ENCODE data around the gene ATP1A3. TPM values are rescaled to one million over a fixed set of nuclear protein-coding genes. Genes with fewer than 3 reads are reported as not detected.
A peak's percentile ranks its signal among the peaks of the same experiment; 100 is the strongest.
"Not testable (repeated sequence)": the region's sequence is repeated elsewhere in the genome, so short reads cannot be mapped to it uniquely, and the experiment has no call there.

Gene ATP1A3
- total and polyA plus RNA-seq, 4 experiments from 2014 or later = 0.89 to 3.5 (median 1.8) TPM

DNA sequence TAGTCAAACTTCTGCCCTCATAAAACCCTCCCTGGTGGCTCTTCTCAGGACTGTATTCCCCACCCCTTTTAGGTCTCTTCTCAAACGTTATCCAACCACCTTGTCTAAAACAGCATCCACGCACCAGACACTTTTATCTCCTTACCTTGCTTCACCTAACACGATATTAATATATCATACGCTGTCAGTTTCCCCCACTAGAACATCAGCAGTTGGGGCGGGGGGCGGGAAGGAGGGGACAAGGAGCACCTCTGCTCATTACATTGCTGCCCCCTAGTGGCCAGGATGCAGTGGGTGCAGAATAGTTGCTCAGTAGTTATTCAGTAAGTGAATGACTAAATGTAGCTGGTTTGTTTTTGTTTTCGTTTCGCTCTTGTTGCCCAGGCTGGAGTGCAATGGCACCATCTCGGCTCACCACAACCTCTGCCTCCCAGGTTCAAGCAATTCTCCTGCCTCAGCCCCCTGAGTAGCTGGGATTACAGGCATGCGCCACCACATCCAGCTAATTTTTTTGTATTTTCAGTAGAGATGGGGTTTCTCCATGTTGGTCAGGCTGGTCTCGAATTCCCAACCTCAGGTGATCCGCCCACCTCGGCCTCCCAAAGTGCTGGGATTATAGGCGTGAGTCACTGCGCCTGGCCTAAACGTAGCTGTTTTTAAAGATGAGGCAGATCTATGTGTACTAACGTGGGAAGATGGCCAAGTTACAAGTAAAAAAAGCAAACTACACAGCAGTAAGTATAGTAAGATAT is 40.8 kb upstream of the ATP1A3 start:
- POLR2A ChIA-PET (ENCODE audit: partially characterized antibody) = interaction anchor here (1.0 kb wide), 1 partner anchor 175 kb away, joined by 3 read pairs; no protein-coding TSS in a partner anchor

DNA sequence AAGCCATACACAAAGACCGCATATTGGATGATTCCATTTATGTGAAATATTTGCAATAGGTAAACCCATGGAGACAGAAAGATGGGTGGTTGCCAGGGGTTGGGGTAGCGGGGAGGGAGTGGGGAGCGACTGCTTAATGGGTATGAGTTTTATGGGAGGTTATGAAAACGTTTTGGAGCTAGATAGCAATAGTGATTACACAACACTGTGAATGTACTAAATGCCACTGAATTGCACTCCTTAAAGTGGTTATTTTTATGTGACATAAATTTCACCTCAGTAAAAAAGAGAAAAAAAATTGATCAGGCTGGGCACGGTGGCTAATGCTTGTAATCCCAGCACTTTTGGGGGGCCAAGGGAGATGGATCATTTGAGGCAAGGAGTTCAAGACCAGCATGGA is 39.4 kb upstream of the ATP1A3 start:
- Histone ChIP-seq H3K9me3 (ENCODE audit: control insufficient read depth in 1 of 2, low read length in 2 of 2) (no peaks in the 10 kb centered on the region), H3K4me3 (ENCODE audit: low read length in 2 of 2) (no peak overlapping the region), H3K36me3 (ENCODE audit: insufficient read depth, low read length) (no peaks in the 10 kb centered on the region), H3K27me3 (ENCODE audit: insufficient read depth, low read length) (no peaks in the 10 kb centered on the region), H3K27ac (ENCODE audit: low read depth, low read length) (no peak overlapping the region), H3K4me1 (ENCODE audit: insufficient read depth, low read length) (no peaks in the 10 kb centered on the region)
- H3K27me3 Mint-ChIP-seq = peaks cover 8 to 12% of the 10 kb centered on the region in 2 donors
- intact Hi-C loops (cut with micrococcal nuclease) = no loop called here
- H3K4me3 Mint-ChIP-seq = no peak overlapping the region
- DNase-seq = no peak
- ChIA-PET POLR2A (ENCODE audit: partially characterized antibody) (no interaction called here), CTCF (ENCODE audit: partially characterized antibody) (no interaction called here)
- H3K4me1 Mint-ChIP-seq = peaks cover 0 to 4% (median 2%) of the 10 kb centered on the region in 4 donors
- no peak overlapping the region for H3K27ac Mint-ChIP-seq
- no peaks in the 10 kb centered on the region for H3K36me3 Mint-ChIP-seq
- no peaks in the 10 kb centered on the region for H3K9me3 Mint-ChIP-seq

More for the DNA sequence above, 40.8 kb upstream of the ATP1A3 start:
- H3K9me3 Mint-ChIP-seq; H3K27me3 ChIP-seq (ENCODE audit: insufficient read depth, low read length); H3K27me3 Mint-ChIP-seq; H3K4me3 ChIP-seq (ENCODE audit: low read length in 2 of 2); H3K27ac ChIP-seq (ENCODE audit: low read depth, low read length); H3K4me1 Mint-ChIP-seq; H3K36me3 Mint-ChIP-seq; H3K9me3 ChIP-seq (ENCODE audit: control insufficient read depth in 1 of 2, low read length in 2 of 2); H3K4me1 ChIP-seq (ENCODE audit: insufficient read depth, low read length); H3K36me3 ChIP-seq (ENCODE audit: insufficient read depth, low read length): not testable (repeated sequence)
- H3K4me3 Mint-ChIP-seq = peak overlapping the region in 2 of 8 donors; percentile 17 to 59
- intact Hi-C loops (cut with micrococcal nuclease) = loop anchor here (1.0 to 2.0 kb wide), 2 partner anchors 76 to 176 kb away; partner anchors contain the start of gene RABAC1
- CTCF ChIA-PET (ENCODE audit: partially characterized antibody) = interaction anchor here (0.6 to 2.0 kb wide), 11 partner anchors 8 to 270 kb away, joined by 3 to 18 read pairs (median 4); partner anchors contain the start of gene RPS19
- peak overlapping the region in 1 of 7 donors; percentile 48 for H3K27ac Mint-ChIP-seq
- peak; percentile 57 to 63 (median 59) for DNase-seq

DNA sequence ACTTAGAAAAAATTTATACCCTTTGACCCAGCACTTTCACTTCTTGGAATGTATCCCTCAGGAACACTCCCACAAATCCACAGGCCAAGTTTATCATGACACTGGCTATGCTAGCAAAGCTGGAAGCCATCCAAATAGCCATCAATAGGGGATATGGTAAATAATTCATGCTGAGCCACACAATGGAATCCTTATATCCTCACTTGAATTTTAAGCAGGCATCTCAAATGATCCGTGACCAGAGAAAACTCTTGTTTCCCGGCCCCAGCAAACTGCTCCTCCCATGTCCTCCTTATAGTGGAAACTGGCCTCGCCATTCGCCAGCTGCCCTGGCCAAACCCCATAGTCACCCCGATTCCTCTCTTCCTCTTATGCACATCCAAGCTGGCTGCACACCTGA is 38.4 kb upstream of the ATP1A3 start:
- Mint-ChIP-seq H3K36me3 (no peaks in the 10 kb centered on the region), H3K9me3 (no peaks in the 10 kb centered on the region), H3K27ac (no peak overlapping the region), H3K4me1 (peaks cover 0 to 4% (median 2%) of the 10 kb centered on the region in 4 donors), H3K4me3 (no peak overlapping the region), H3K27me3 (peaks cover 8 to 12% of the 10 kb centered on the region in 2 donors)
- no peak overlapping the region for H3K4me3 ChIP-seq (ENCODE audit: low read length in 2 of 2)
- H3K9me3 ChIP-seq (ENCODE audit: control insufficient read depth in 1 of 2, low read length in 2 of 2) = no peaks in the 10 kb centered on the region
- H3K36me3 ChIP-seq (ENCODE audit: insufficient read depth, low read length) = no peaks in the 10 kb centered on the region
- no peak for DNase-seq
- H3K4me1 ChIP-seq (ENCODE audit: insufficient read depth, low read length) = no peaks in the 10 kb centered on the region
- H3K27ac ChIP-seq (ENCODE audit: low read depth, low read length) = no peak overlapping the region
- no peaks in the 10 kb centered on the region for H3K27me3 ChIP-seq (ENCODE audit: insufficient read depth, low read length)
- intact Hi-C loops (cut with micrococcal nuclease) = no loop called here
- ChIA-PET POLR2A (ENCODE audit: partially characterized antibody) (no interaction called here), CTCF (ENCODE audit: partially characterized antibody) (interaction anchor here (0.6 to 2.3 kb wide), 2 partner anchors 8 to 23 kb away, joined by 3 to 6 read pairs; no protein-coding TSS in a partner anchor)

DNA sequence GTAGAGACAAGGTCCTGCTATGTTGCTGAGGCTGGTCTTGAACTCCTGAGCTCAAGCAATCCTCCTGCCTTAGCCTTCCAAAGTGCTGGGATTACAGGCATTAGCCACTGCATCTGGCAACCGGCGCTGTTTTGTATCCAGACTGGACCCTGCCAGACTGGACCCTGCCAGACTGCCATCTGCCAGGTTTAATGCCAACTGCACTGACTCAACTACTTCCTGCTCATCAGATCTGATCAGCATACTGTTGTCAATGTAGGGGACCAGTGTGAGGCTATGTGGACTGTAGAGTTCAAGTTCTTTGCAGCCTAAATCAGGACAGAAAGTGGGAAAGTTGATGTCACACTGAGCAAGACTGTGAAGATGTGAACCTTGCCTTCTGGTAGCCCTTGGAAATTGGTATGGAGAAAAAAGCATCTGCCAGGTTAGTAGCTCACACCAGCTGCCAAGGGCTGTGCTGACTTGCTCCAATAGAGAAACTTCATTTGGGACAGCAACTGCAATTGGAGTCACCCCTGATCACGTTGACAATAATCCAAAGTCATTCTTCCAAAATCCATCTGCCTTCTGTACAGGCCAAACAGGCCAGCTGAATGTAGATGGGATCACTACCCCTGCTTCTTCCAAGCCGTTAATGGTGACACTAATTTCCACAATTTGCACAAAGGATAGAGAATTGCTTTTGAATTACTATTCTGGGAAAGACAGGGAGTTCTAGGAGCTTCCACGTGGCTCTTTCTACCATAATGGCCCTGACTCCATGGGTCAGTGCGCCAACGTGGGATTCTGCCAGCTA is 36.8 kb upstream of the ATP1A3 start:
- no peaks in the 10 kb centered on the region for H3K27me3 ChIP-seq (ENCODE audit: insufficient read depth, low read length)
- H3K4me3 ChIP-seq (ENCODE audit: low read length in 2 of 2) = no peak overlapping the region
- H3K36me3 ChIP-seq (ENCODE audit: insufficient read depth, low read length) = no peaks in the 10 kb centered on the region
- DNase-seq = no peak
- ChIA-PET POLR2A (ENCODE audit: partially characterized antibody) (no interaction called here), CTCF (ENCODE audit: partially characterized antibody) (interaction anchor here (2.3 kb wide), 1 partner anchor 10 kb away, joined by 6 read pairs; no protein-coding TSS in a partner anchor)
- Mint-ChIP-seq H3K36me3 (no peaks in the 10 kb centered on the region), H3K9me3 (no peaks in the 10 kb centered on the region), H3K4me3 (no peak overlapping the region), H3K27me3 (peaks cover 12 to 19% of the 10 kb centered on the region in 2 donors), H3K4me1 (peaks cover 0 to 4% (median 2%) of the 10 kb centered on the region in 4 donors), H3K27ac (no peak overlapping the region)
- no peak overlapping the region for H3K27ac ChIP-seq (ENCODE audit: low read depth, low read length)
- no peaks in the 10 kb centered on the region for H3K9me3 ChIP-seq (ENCODE audit: control insufficient read depth in 1 of 2, low read length in 2 of 2)
- no peaks in the 10 kb centered on the region for H3K4me1 ChIP-seq (ENCODE audit: insufficient read depth, low read length)
- intact Hi-C loops (cut with micrococcal nuclease) = no loop called here

DNA sequence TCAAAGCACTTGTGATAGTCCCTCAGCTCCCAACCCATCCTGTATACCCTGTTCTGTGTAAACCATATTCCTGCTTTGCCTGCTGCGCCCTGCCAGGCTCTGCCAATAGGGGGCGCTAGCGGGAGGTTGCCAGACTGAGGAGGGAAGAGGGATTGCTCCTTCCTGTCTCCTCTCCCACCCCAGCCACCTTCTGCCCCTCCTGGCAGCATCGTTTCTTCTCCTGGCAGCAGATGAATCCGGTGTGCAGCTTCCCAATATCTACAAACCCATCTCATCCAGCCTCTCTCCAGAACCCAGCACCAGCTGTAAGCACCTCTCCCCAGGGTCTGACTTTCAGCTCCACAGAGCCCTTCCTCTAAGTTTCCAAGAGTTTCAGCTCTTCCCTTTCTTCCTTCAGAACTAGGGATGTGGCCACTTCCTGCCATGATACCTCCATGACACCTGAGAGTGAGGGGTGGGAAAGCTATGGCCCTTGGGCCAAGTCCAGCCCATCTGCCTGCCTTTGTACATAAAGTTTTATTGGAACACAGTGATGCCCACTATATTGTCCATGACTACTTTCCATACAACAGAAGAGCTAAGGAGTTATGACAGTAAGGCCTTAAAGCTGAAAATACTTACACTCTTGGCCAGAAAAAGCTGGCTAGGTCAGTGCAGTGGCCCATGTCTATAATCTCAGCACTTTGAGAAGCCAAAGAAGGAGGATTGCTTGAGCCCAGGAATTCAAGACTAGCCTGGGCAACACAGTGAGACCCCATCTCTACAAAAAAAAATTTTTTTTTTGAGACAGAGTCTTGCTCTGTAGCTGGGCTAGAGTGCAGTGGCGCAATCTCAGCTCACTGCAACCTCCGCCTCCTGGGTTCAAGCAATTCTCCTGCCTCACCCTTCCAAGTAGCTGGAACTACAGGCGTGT is 34.5 kb upstream of the ATP1A3 start:
- Mint-ChIP-seq H3K4me3 (no peak overlapping the region), H3K36me3 (no peaks in the 10 kb centered on the region), H3K9me3 (no peaks in the 10 kb centered on the region), H3K4me1 (peaks cover 0 to 4% (median 0%) of the 10 kb centered on the region in 4 donors), H3K27me3 (peaks cover 17% of the 10 kb centered on the region in 2 donors), H3K27ac (no peak overlapping the region)
- CTCF ChIA-PET (ENCODE audit: partially characterized antibody) = interaction anchor here (0.5 to 1.7 kb wide), 4 partner anchors 18 to 275 kb away, joined by 3 to 6 read pairs (median 4); no protein-coding TSS in a partner anchor
- Histone ChIP-seq H3K36me3 (ENCODE audit: insufficient read depth, low read length) (no peaks in the 10 kb centered on the region), H3K9me3 (ENCODE audit: control insufficient read depth in 1 of 2, low read length in 2 of 2) (no peaks in the 10 kb centered on the region), H3K4me1 (ENCODE audit: insufficient read depth, low read length) (no peaks in the 10 kb centered on the region), H3K27me3 (ENCODE audit: insufficient read depth, low read length) (no peaks in the 10 kb centered on the region), H3K4me3 (ENCODE audit: low read length in 2 of 2) (no peak overlapping the region), H3K27ac (ENCODE audit: low read depth, low read length) (no peak overlapping the region)
- POLR2A ChIA-PET (ENCODE audit: partially characterized antibody) = interaction anchor here (1.6 kb wide), 1 partner anchor 8 kb away, joined by 3 read pairs; no protein-coding TSS in a partner anchor
- intact Hi-C loops (cut with micrococcal nuclease) = no loop called here
- DNase-seq = no peak

DNA sequence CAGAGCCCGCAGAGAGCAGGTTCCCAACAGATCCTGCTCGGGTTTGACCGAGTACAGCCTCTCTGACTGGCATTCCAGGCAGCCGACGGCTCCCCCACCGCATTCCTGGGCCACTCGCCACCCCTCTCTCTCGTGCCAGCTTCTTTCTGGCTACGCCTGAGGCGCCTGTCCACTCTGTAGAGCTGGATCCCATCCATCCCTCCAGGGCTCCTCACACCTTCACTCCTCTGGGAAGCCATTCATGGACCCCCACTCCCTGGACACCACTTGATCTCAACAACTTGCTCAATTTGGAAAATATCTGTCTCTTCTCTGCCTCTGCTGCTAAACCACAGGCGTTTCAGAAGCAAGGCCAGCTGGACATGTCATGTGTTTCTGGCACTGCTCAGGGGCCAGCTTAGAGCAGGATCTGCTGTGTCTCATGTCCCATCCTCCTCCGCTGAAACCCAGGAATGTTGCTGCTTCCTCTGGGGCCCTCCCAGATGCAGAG is 30.6 kb upstream of the ATP1A3 start:
- ChIA-PET CTCF (ENCODE audit: partially characterized antibody) (no interaction called here), POLR2A (ENCODE audit: partially characterized antibody) (no interaction called here)
- H3K27me3 ChIP-seq (ENCODE audit: insufficient read depth, low read length) = no peaks in the 10 kb centered on the region
- no peaks in the 10 kb centered on the region for H3K36me3 ChIP-seq (ENCODE audit: insufficient read depth, low read length)
- Mint-ChIP-seq H3K4me1 (peaks cover 0 to 4% (median under 1%) of the 10 kb centered on the region in 4 donors), H3K9me3 (no peaks in the 10 kb centered on the region), H3K27me3 (peaks cover 12 to 15% of the 10 kb centered on the region in 2 donors), H3K27ac (no peak overlapping the region), H3K4me3 (no peak overlapping the region), H3K36me3 (no peaks in the 10 kb centered on the region)
- no peaks in the 10 kb centered on the region for H3K4me1 ChIP-seq (ENCODE audit: insufficient read depth, low read length)
- H3K4me3 ChIP-seq (ENCODE audit: low read length in 2 of 2) = no peak overlapping the region
- DNase-seq = no peak
- H3K27ac ChIP-seq (ENCODE audit: low read depth, low read length) = no peak overlapping the region
- intact Hi-C loops (cut with micrococcal nuclease) = no loop called here
- H3K9me3 ChIP-seq (ENCODE audit: control insufficient read depth in 1 of 2, low read length in 2 of 2) = no peaks in the 10 kb centered on the region
